Endothelial cell of umbilical vein (primary cell): ENCODE results near the gene ZNF524. TPM values are rescaled to one million over a fixed set of nuclear protein-coding genes. Genes with fewer than 3 reads are reported as not detected.
A peak's percentile ranks its signal among the peaks of the same experiment; 100 is the strongest.

ENCODE experiments used
- BruUV-seq: library from RNA; stranded (reverse); fragments of 400-500 nt; replicated peaks from 2 replicates; lab custom pipeline; 2021; lab: Mats Ljungman, UMichigan
- CTCF ChIA-PET: fragments of 300-600, 350-600 bp; sonication (Branson Sonifier 250); formaldehyde crosslinking; loops from one replicate; lab custom pipeline; 2021; ENCODE audit warnings: antibody characterized with exemption, inconsistent platforms; lab: Charles Lee
- POLR2A ChIA-PET: fragments of 300-600, 350-600 bp; sonication (Branson Sonifier 250); formaldehyde crosslinking; loops from one replicate; lab custom pipeline; 2021; ENCODE audit warnings: antibody characterized with exemption, inconsistent platforms; lab: Charles Lee
- DNase-seq: peaks from one replicate; pipeline ENCODE4 v3.0.0-alpha.2; 2011; ENCODE audit warnings: low read depth, low spot score
- FAIRE-seq: peaks from 2 replicates; lab custom pipeline; 2011; peaks lifted over from hg19 to GRCh38; lab: Jason Lieb, UNC
- H2AFZ ChIP-seq: 2 replicates; pipeline ENCODE4 v1.6.0; 2012; ENCODE audit warnings: low read depth, low read length, control low read depth, inconsistent platforms
- H3K27ac ChIP-seq: 2 replicates; pipeline ENCODE4 v1.5.1; 2011; ENCODE audit warnings: low read depth, mild to moderate bottlenecking, control low read depth, low read length, moderate library complexity; ENCODE audit not compliant: insufficient read depth
- H3K27me3 ChIP-seq, 2 experiments: 2 replicates each; pipeline versions ENCODE4 v1.6.0 to v1.6.1; 2011; ENCODE audit warnings: low read length in 2 of 2, mixed read lengths in 1 of 2; ENCODE audit not compliant: control insufficient read depth in 2 of 2, insufficient read depth in 2 of 2
- H3K36me3 ChIP-seq, 2 experiments: 2 replicates in 1 of 2; 3 replicates in 1 of 2; pipeline ENCODE4 v1.5.1; 2011; ENCODE audit warnings: low read length in 2 of 2, mild to moderate bottlenecking in 1 of 2, moderate library complexity in 1 of 2; ENCODE audit not compliant: control insufficient read depth in 2 of 2, insufficient read depth in 2 of 2; ENCODE audit errors: extremely low read depth in 1 of 2
- H3K4me1 ChIP-seq: 3 replicates; pipeline ENCODE4 v1.5.1; 2011; ENCODE audit warnings: mild to moderate bottlenecking, low read length; ENCODE audit not compliant: control insufficient read depth, insufficient read depth; ENCODE audit errors: extremely low read depth
- H3K4me2 ChIP-seq: 2 replicates; pipeline ENCODE4 v1.6.1; 2011; ENCODE audit warnings: low read length, control low read depth, mixed read lengths; ENCODE audit not compliant: insufficient read depth
- H3K4me3 ChIP-seq, 3 experiments: fragments of 200-600 bp in 1 of 3; sonication (generic), shearing (Covaris generic) in 1 of 3; replicated peaks in 1 of 3; 2 replicates each; pipeline ENCODE4 v1.5.1; 2011 to 2016; ENCODE audit warnings: control low read depth in 3 of 3, low read length in 3 of 3, mild to moderate bottlenecking in 2 of 3, inconsistent platforms in 1 of 3, low read depth in 1 of 3, moderate library complexity in 1 of 3; ENCODE audit not compliant: insufficient read depth in 1 of 3
- H3K79me2 ChIP-seq: 2 replicates; pipeline ENCODE4 v1.6.0; 2012; ENCODE audit warnings: low read length, inconsistent platforms; ENCODE audit not compliant: control insufficient read depth, insufficient read depth
- H3K9ac ChIP-seq: replicated peaks from 2 replicates; pipeline ENCODE3; 2011; ENCODE audit warnings: low read length, control low read depth; ENCODE audit not compliant: insufficient read depth; ENCODE audit errors: extremely low read depth
- H3K9me1 ChIP-seq: replicated peaks from 3 replicates; pipeline ENCODE4 v1.6.0; 2011; ENCODE audit warnings: mild to moderate bottlenecking, low read length; ENCODE audit not compliant: control insufficient read depth, insufficient read depth; ENCODE audit errors: extremely low read depth
- H3K9me3 ChIP-seq: replicated peaks from 2 replicates; pipeline ENCODE4 v1.5.1; 2012; ENCODE audit warnings: low read length, inconsistent platforms; ENCODE audit not compliant: control insufficient read depth, insufficient read depth
- H4K20me1 ChIP-seq: replicated peaks from 2 replicates; pipeline ENCODE3; 2011; ENCODE audit warnings: mild to moderate bottlenecking, low read length; ENCODE audit not compliant: control insufficient read depth, insufficient read depth; ENCODE audit errors: extremely low read depth
- EZH2 ChIP-seq: IDR thresholded peaks from 2 replicates; pipeline ENCODE4 v1.6.1; 2012; ENCODE audit warnings: borderline replicate concordance, low read depth, mild to moderate bottlenecking, moderate library complexity, low read length, inconsistent platforms; ENCODE audit not compliant: severe bottlenecking
- FOS ChIP-seq: IDR thresholded peaks from 2 replicates; pipeline ENCODE4 v1.6.1; 2011; ENCODE audit warnings: mild to moderate bottlenecking, low read length, moderate library complexity, borderline replicate concordance; ENCODE audit not compliant: insufficient read depth
- GATA2 ChIP-seq: IDR thresholded peaks from 2 replicates; pipeline ENCODE4 v1.7.0; 2011; ENCODE audit warnings: low read depth, mild to moderate bottlenecking, moderate library complexity, mixed read lengths, low read length; ENCODE audit not compliant: insufficient read length, insufficient read depth
- MAX ChIP-seq: IDR thresholded peaks from 2 replicates; pipeline ENCODE4 v1.6.1; 2011; ENCODE audit not compliant: insufficient read depth, insufficient read length
- MYC ChIP-seq: IDR thresholded peaks from one replicate; pipeline ENCODE4 v1.6.1; 2011; ENCODE audit warnings: mild to moderate bottlenecking, low read depth, low read length
- POLR2A ChIP-seq: IDR thresholded peaks from 2 replicates; pipeline ENCODE4 v1.6.1; 2012; ENCODE audit warnings: low read depth, mild to moderate bottlenecking, control low read depth, low read length
- POLR2AphosphoS5 ChIP-seq: IDR thresholded peaks from 2 replicates; pipeline ENCODE4 v1.6.1; 2012; ENCODE audit warnings: low read depth, mild to moderate bottlenecking, control low read depth, low read length, moderate library complexity; ENCODE audit not compliant: insufficient read depth
- dilution Hi-C: fragments of 300-500 bp; cut with MboI; formaldehyde crosslinking; loops from one replicate; pipeline ENCODE4 v1.15.0; 2019; ENCODE audit warnings: low sequenced_read_pairs; ENCODE audit not compliant: extremely low pct_ligation_motif_present
- intact Hi-C: fragments of 100-400 bp; cut with micrococcal nuclease; formaldehyde crosslinking; loops from one replicate; pipeline ENCODE4 v1.10.0; 2022
- polyA plus RNA-seq, 4 experiments: library from polyadenylated mRNA; depleted of rRNA in 3 of 4; stranded (reverse) in 3 of 4; unstranded in 1 of 4; fragments of >200 nt; gene quantifications; 2 replicates each; pipeline versions ENCODE4 v1.2.1 to v1.2.3, GENCODE V29; 2011 to 2012; ENCODE audit warnings: missing spikeins in 1 of 4
- total RNA-seq: library from RNA; stranded (reverse); gene quantifications from 2 replicates; pipeline ENCODE4 v1.2.3, GENCODE V29; 2021

Gene ZNF524
- total and polyA plus RNA-seq, 2 donors (not counting 3 experiments of a cell fraction or from before 2014, with no cell fraction given): 15.2 to 15.4 TPM

- peak within 1 kb of the TSS; percentile 99 for H2AFZ ChIP-seq
- CTCF ChIA-PET: interaction anchor here (0.6 to 1.0 kb wide), 3 partner anchors 24 to 77 kb away, joined by 3 read pairs; no protein-coding TSS in a partner anchor
- peak within 1 kb of the TSS; percentile 83 for H3K9ac ChIP-seq
- intact Hi-C loops: loop anchor here (1.0 to 2.0 kb wide), 3 partner anchors 18 to 63 kb away; partner anchors contain the start of gene FIZ1
- H3K79me2 ChIP-seq: peaks cover 12% of the 10 kb centered on the region
- no peaks in the 10 kb centered on the region for H3K9me1 ChIP-seq
- POLR2A ChIA-PET: interaction anchor here (1.5 kb wide), 1 partner anchor 19 kb away, joined by 5 read pairs; the partner anchor contains the start of gene FIZ1
- peaks cover 4% of the 10 kb centered on the region for H3K4me1 ChIP-seq
- peaks cover 0 to 7% of the 10 kb centered on the region in 2 experiments for H3K36me3 ChIP-seq
- H3K4me3 ChIP-seq: peak within 1 kb of the TSS; percentile 62 to 98 (median 84)
- H3K27ac ChIP-seq: peak within 1 kb of the TSS; percentile 59
- H4K20me1 ChIP-seq: no peaks in the 10 kb centered on the region
- H3K4me2 ChIP-seq: peak within 1 kb of the TSS; percentile 78
- dilution Hi-C loops: no loop called here
- DNase-seq: peak; percentile 81
- BruUV-seq: no TSS peak
- H3K9me3 ChIP-seq: no peaks in the 10 kb centered on the region
- H3K27me3 ChIP-seq: peaks cover 4 to 7% of the 10 kb centered on the region in 2 experiments
- no peak for TF ChIP-seq GATA2
- no peak for TF ChIP-seq EZH2
- TF ChIP-seq MAX: no peak
- peak; percentile 17 for TF ChIP-seq POLR2A
- TF ChIP-seq FOS: no peak
- TF ChIP-seq POLR2AphosphoS5: peak; percentile 47
- TF ChIP-seq MYC: peak; percentile 58
- peak; percentile 77 for FAIRE-seq
Observed at GRCh38 chr19:55580628-55581144, 19.4 kb upstream of the ZNF524 start, which contains the start of gene ZNF579. ZNF579 (minus strand) TSS chr19:55580848; CDS start chr19:55579639, 1,209 bp downstream.
